Pancreas (tissue), 10 donors: ENCODE results near the gene PACSIN1. TPM values are rescaled to one million over a fixed set of nuclear protein-coding genes. Genes with fewer than 3 reads are reported as not detected.
"Not testable (repeated sequence)": the region's sequence is repeated elsewhere in the genome, so short reads cannot be mapped to it uniquely, and the experiment has no call there.

Experiments
- ATAC-seq, 4 donors: fragments of 200-7000 bp; cut with Tn5 transposase; one replicate each; pipeline versions ENCODE4 v1.8.0 to v1.9.1; 2020; ENCODE audit warnings: mild to moderate bottlenecking in 4 of 4, moderate library complexity in 4 of 4
- DNase-seq, 6 donors: peaks; one replicate each; pipeline ENCODE4 v3.0.0-alpha.2; 2020
- FAIRE-seq: peaks from 2 replicates; lab custom pipeline; 2012; peaks lifted over from hg19 to GRCh38; lab: Jason Lieb, UNC
- H3K27ac ChIP-seq, 4 donors: fragments of 200-600 bp; sonication (generic); 1 replicate in 3 of 4; 2 replicates in 1 of 4; pipeline versions ENCODE4 v1.5.0 to v1.8.0; 2020
- H3K27me3 ChIP-seq, 4 donors: fragments of 200-600 bp; one replicate each; pipeline ENCODE4 v1.8.0; 2021
- H3K36me3 ChIP-seq, 3 donors: fragments of 200-600 bp; sonication (generic) in 1 of 3; one replicate each; pipeline versions ENCODE4 v1.5.0 to v1.8.0; 2020 to 2021
- H3K4me1 ChIP-seq, 3 donors: fragments of 200-600 bp; one replicate each; pipeline ENCODE4 v1.8.0; 2021
- H3K4me3 ChIP-seq, 4 donors: fragments of 200-600 bp; sonication (generic) in 2 of 4; one replicate each; pipeline versions ENCODE4 v1.5.0 to v1.8.0; 2020 to 2021
- H3K9me3 ChIP-seq, 4 donors: fragments of 200-600 bp; one replicate each; pipeline ENCODE4 v1.8.0; 2021
- WGBS, 2 donors: extraction: QIAGEN DNeasy Blood & Tissue Kit; methylation state at CpG; one replicate each; pipeline ENCODE4 v1.1.7; 2013; 5-methylcytosine and 5-hydroxymethylcytosine counted together
- intact Hi-C, 3 donors: fragments of 100-400 bp; cut with DNase I; formaldehyde crosslinking; loops; one replicate each; pipeline versions ENCODE4 v1.11.1 to v1.14.2; 2022
- polyA plus RNA-seq, 2 donors: library from polyadenylated mRNA; stranded (reverse); fragments of 200-250 nt; gene quantifications; one replicate each; pipeline ENCODE4 v1.2.3, GENCODE V29; 2013
- total RNA-seq, 6 donors: library from RNA; stranded (reverse); fragmentation: NEBNext Ultra II Directional in 4 of 6; extraction: Animal tissue kit (Norgen Biotek cat#: 25700) in 4 of 6; gene quantifications; one replicate each; pipeline versions ENCODE4 v1.2.1 to v1.2.4, GENCODE V29; 2021 to 2023
- TF ChIP-seq, protein P1 (sequence below), 4 donors: fragments of 200-600 bp; sonication (generic) in 3 of 4; IDR thresholded peaks; one replicate each; pipeline versions ENCODE4 v1.5.0 to v1.8.0; 2021; ENCODE audit warnings: antibody characterized with exemption in 4 of 4
- donor health status: healthy with polysubstance abuse.
- donor health status: DM: no; HTN: no; CAD: no; lungs with moderate emphysema.
- donor health status: DM: no; HTN: no; CAD: no.
- donor health status: control.
- donor health status: control.
- donor health status: Bipolar disorder and iron deficiency.
- donor health status: DM: yes; HTN: yes; CAD: no.
- donor health status: DM: no; HTN: no; CAD: no.
- donor health status: DM: no; HTN: no; CAD: no.
- donor health status: DM: yes; HTN: yes; CAD: no.

The PACSIN1 gene
- total and polyA plus RNA-seq, 8 donors = 0.25 to 2.0 (median 0.71) TPM

- Histone ChIP-seq H3K27ac (no peak overlapping the region), H3K36me3 (no peaks in the 10 kb centered on the region), H3K4me1 (no peaks in the 10 kb centered on the region), H3K9me3 (no peaks in the 10 kb centered on the region), H3K27me3 (no peaks in the 10 kb centered on the region), H3K4me3 (no peak overlapping the region)
- FAIRE-seq = no peak
- ATAC-seq = no peak
- TF ChIP-seq, protein P1, sequence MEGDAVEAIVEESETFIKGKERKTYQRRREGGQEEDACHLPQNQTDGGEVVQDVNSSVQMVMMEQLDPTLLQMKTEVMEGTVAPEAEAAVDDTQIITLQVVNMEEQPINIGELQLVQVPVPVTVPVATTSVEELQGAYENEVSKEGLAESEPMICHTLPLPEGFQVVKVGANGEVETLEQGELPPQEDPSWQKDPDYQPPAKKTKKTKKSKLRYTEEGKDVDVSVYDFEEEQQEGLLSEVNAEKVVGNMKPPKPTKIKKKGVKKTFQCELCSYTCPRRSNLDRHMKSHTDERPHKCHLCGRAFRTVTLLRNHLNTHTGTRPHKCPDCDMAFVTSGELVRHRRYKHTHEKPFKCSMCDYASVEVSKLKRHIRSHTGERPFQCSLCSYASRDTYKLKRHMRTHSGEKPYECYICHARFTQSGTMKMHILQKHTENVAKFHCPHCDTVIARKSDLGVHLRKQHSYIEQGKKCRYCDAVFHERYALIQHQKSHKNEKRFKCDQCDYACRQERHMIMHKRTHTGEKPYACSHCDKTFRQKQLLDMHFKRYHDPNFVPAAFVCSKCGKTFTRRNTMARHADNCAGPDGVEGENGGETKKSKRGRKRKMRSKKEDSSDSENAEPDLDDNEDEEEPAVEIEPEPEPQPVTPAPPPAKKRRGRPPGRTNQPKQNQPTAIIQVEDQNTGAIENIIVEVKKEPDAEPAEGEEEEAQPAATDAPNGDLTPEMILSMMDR (IDR thresholded peaks at IDR 0.05) = no peak
- DNase-seq = peak in 1 of 6 donors; percentile 35
- WGBS, 2 donors = 81 to 82% methylated on average over 14 of the region's 14 CpGs
- intact Hi-C loops = no loop called here
Measured at GRCh38 chr6:34485321-34486060, 19.6 kb downstream of the PACSIN1 start.

GRCh38 chr6:34486106-34486740, 20.3 kb downstream of the PACSIN1 start:
- 80 to 89% methylated on average over 8 of the region's 8 CpGs for WGBS, 2 donors
- Histone ChIP-seq H3K36me3 (no peaks in the 10 kb centered on the region), H3K4me1 (no peaks in the 10 kb centered on the region), H3K4me3 (no peak overlapping the region), H3K9me3 (no peaks in the 10 kb centered on the region), H3K27me3 (no peaks in the 10 kb centered on the region), H3K27ac (no peak overlapping the region)
- no peak for FAIRE-seq
- peak in 1 of 6 donors; percentile 31 for DNase-seq
- no peak for ATAC-seq
- TF ChIP-seq, protein P1 (IDR thresholded peaks at IDR 0.05) = no peak
- intact Hi-C loops = no loop called here

GRCh38 chr6:34486886-34487285, 21.0 kb downstream of the PACSIN1 start:
- intact Hi-C loops, ATAC-seq, H3K4me1 ChIP-seq, H3K9me3 ChIP-seq, H3K36me3 ChIP-seq, FAIRE-seq, H3K27me3 ChIP-seq, H3K4me3 ChIP-seq, H3K27ac ChIP-seq: not testable (repeated sequence)
- WGBS, 2 donors = 87 to 91% methylated on average over 8 of the region's 8 CpGs
- DNase-seq = peak in 1 of 6 donors; percentile 9

DNA sequence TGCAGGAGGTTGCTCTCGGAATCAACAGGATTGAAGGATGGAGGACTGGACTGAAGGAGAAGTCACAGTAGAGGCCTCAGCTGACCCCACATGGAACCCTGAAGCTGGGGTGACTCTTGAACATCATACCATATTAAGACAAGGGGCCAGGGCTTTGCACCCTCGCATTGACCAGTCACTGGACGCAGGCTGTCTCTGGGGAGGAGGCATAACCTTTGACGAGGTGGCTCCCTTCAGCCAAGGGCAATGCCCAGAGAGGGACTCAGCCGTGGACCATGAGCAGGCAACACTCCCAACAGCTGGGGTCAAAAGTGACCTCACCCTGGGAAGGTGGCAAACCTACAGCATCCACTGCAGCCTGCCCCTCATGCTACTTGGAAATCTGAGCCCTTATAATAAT, 21.7 kb downstream of the PACSIN1 start:
- no peak for FAIRE-seq
- H3K27ac ChIP-seq = no peak overlapping the region
- H3K27me3 ChIP-seq = no peaks in the 10 kb centered on the region
- H3K36me3 ChIP-seq = no peaks in the 10 kb centered on the region
- DNase-seq = peak in 1 of 6 donors; percentile 30
- no peak for ATAC-seq
- no peaks in the 10 kb centered on the region for H3K9me3 ChIP-seq
- no peaks in the 10 kb centered on the region for H3K4me1 ChIP-seq
- 78 to 79% methylated on average over 5 of the region's 5 CpGs for WGBS, 2 donors
- intact Hi-C loops = no loop called here
- H3K4me3 ChIP-seq = no peak overlapping the region
- TF ChIP-seq, protein P1 (IDR thresholded peaks at IDR 0.05) = no peak

DNA sequence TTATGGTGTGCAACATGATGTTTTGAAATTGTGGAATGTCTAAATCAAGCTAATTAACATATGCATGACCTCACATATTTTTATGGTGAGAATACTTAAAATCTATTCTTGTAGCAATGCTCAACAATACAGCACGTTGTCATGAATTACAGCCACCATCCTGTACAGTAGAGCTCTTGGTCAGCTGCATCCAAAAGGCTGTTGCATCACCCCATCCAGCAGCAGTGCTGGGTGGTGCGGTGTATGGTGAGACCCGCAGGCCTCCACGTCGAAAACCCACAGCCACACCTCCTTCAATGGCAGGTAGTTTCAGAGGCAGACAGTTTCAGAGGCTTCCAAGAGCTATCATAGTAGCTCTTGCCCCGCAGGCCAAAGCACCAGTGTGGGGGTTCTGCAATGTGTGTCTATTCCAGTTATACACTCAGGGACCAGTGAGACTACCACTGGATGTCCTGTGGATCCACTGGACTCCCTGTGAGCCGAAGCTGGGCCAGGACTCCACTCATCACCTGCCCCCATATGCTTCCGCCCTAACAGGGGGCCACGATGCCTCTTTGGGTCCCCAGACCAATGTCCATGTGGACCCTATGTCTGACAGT, 23.4 kb downstream of the PACSIN1 start:
- Histone ChIP-seq H3K4me3 (no peak overlapping the region), H3K4me1 (no peaks in the 10 kb centered on the region), H3K36me3 (no peaks in the 10 kb centered on the region), H3K27me3 (no peaks in the 10 kb centered on the region), H3K9me3 (no peaks in the 10 kb centered on the region), H3K27ac (no peak overlapping the region)
- intact Hi-C loops = no loop called here
- TF ChIP-seq, protein P1 (IDR thresholded peaks at IDR 0.05) = no peak
- 86 to 89% methylated on average over 9 of the region's 9 CpGs for WGBS, 2 donors
- ATAC-seq = no peak
- FAIRE-seq = no peak
- DNase-seq = peak in 1 of 6 donors; percentile 19
